ENCODE measurements around the gene SSH2.

GRCh38 chr17:29731589-29731929 is 198.5 kb downstream of the SSH2 start:
- TF ChIP-seq POLR2A (IDR thresholded peaks at IDR 0.05) (no peak), CTCF (IDR thresholded peaks at IDR 0.05) (no peak), EP300 (IDR thresholded peaks at IDR 0.05) (no peak)

Measured in ovary (tissue), 3 donors.